DOHH2 (cell line): Measurements from ENCODE around the gene NLGN1.

Source experiments
- H3F3A ChIP-seq: fragments of 200-600 bp; sonication (generic), shearing (Covaris generic); 2 replicates; pipeline ENCODE4 v1.6.0; 2016; ENCODE audit warnings: antibody characterized with exemption, mild to moderate bottlenecking; ENCODE audit not compliant: control insufficient read depth, insufficient read depth
- H3K27ac ChIP-seq: fragments of 200-600 bp; sonication (generic); 2 replicates; pipeline ENCODE4 v1.5.1; 2014; ENCODE audit warnings: low read depth, mild to moderate bottlenecking, low read length, moderate library complexity
- H3K27me3 ChIP-seq: fragments of 200-600 bp; sonication (generic); 2 replicates; pipeline ENCODE4 v1.6.1; 2014; ENCODE audit warnings: mild to moderate bottlenecking, low read length, mixed read lengths; ENCODE audit not compliant: control insufficient read depth
- H3K36me3 ChIP-seq: fragments of 200-600 bp; sonication (generic); 2 replicates; pipeline ENCODE4 v1.6.1; 2014; ENCODE audit warnings: mild to moderate bottlenecking, low read length, moderate library complexity, mixed read lengths; ENCODE audit not compliant: control insufficient read depth
- H3K4me1 ChIP-seq: fragments of 200-600 bp; sonication (generic); 2 replicates; pipeline ENCODE4 v1.6.1; 2014; ENCODE audit warnings: mild to moderate bottlenecking, low read length, mixed read lengths; ENCODE audit not compliant: control insufficient read depth
- H3K4me2 ChIP-seq: fragments of 200-600 bp; sonication (generic); 2 replicates; pipeline ENCODE4 v1.6.0; 2014; ENCODE audit warnings: mild to moderate bottlenecking, low read length, moderate library complexity
- H3K4me3 ChIP-seq: fragments of 200-600 bp; sonication (generic); 2 replicates; pipeline ENCODE4 v1.5.1; 2014; ENCODE audit warnings: mild to moderate bottlenecking, low read length, mixed read lengths
- H3K79me2 ChIP-seq: fragments of 200-600 bp; sonication (generic); 2 replicates; pipeline ENCODE4 v1.6.1; 2014; ENCODE audit warnings: mild to moderate bottlenecking, low read length, mixed read lengths; ENCODE audit not compliant: control insufficient read depth
- H3K9me2 ChIP-seq: fragments of 200-600 bp; sonication (generic); replicated peaks from 2 replicates; pipeline ENCODE4 v1.6.1; 2014; ENCODE audit warnings: mild to moderate bottlenecking, low read length, mixed read lengths; ENCODE audit not compliant: control insufficient read depth
- H3K9me3 ChIP-seq: fragments of 200-600 bp; sonication (generic); 2 replicates; pipeline ENCODE4 v1.6.1; 2014; ENCODE audit warnings: antibody characterized with exemption, low read length, mixed read lengths; ENCODE audit not compliant: control insufficient read depth, insufficient read depth
- H4K20me1 ChIP-seq: fragments of 200-600 bp; sonication (generic); 2 replicates; pipeline ENCODE4 v1.6.0; 2014; ENCODE audit warnings: low read depth, mild to moderate bottlenecking, antibody characterized with exemption, low read length, moderate library complexity; ENCODE audit not compliant: control insufficient read depth, insufficient read depth
- EZH2phosphoT487 ChIP-seq: fragments of 200-600 bp; sonication (generic); IDR thresholded peaks from 2 replicates; pipeline ENCODE4 v1.6.1; 2017; ENCODE audit warnings: borderline replicate concordance, mild to moderate bottlenecking, antibody characterized with exemption, low read length, moderate library complexity, mixed read lengths
- TF ChIP-seq, protein P1 (sequence below): fragments of 200-600 bp; sonication (generic); IDR thresholded peaks from one replicate; pipeline ENCODE4 v1.5.1; 2014; ENCODE audit warnings: antibody characterized with exemption, mild to moderate bottlenecking, low read depth, low read length; ENCODE audit not compliant: poor library complexity, severe bottlenecking

The NLGN1 gene

DNA sequence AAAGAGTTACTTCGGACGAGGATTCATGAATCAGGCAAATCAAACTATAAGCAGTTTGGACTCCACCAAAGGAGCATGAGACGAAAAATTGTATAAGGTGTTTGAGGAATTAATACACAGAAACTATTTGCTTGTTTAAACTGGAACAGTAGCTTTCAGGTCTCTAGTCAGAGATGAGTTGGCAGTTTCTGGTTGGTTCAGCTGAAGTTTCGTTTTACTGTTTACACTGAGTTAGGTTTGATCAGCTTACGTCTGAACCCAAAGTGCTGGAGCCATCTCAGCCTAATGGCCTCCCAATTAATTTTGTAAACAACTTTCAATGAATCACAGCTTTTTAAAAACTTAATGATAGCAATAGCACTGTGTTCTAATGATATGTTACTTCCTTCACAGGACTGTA lies 703.7 kb downstream of the NLGN1 start:
- no peak overlapping the region for H3K27ac ChIP-seq
- no peaks in the 10 kb centered on the region for H3K4me1 ChIP-seq
- no peaks in the 10 kb centered on the region for H3F3A ChIP-seq
- no peaks in the 10 kb centered on the region for H3K79me2 ChIP-seq
- H3K36me3 ChIP-seq = no peaks in the 10 kb centered on the region
- no peaks in the 10 kb centered on the region for H4K20me1 ChIP-seq
- no peak overlapping the region for H3K4me3 ChIP-seq
- H3K27me3 ChIP-seq = no peaks in the 10 kb centered on the region
- no peak overlapping the region for H3K4me2 ChIP-seq
- TF ChIP-seq, protein P1, sequence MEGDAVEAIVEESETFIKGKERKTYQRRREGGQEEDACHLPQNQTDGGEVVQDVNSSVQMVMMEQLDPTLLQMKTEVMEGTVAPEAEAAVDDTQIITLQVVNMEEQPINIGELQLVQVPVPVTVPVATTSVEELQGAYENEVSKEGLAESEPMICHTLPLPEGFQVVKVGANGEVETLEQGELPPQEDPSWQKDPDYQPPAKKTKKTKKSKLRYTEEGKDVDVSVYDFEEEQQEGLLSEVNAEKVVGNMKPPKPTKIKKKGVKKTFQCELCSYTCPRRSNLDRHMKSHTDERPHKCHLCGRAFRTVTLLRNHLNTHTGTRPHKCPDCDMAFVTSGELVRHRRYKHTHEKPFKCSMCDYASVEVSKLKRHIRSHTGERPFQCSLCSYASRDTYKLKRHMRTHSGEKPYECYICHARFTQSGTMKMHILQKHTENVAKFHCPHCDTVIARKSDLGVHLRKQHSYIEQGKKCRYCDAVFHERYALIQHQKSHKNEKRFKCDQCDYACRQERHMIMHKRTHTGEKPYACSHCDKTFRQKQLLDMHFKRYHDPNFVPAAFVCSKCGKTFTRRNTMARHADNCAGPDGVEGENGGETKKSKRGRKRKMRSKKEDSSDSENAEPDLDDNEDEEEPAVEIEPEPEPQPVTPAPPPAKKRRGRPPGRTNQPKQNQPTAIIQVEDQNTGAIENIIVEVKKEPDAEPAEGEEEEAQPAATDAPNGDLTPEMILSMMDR = no peak
- TF ChIP-seq EZH2phosphoT487 = no peak
- no peaks in the 10 kb centered on the region for H3K9me3 ChIP-seq
- H3K9me2 ChIP-seq = no peaks in the 10 kb centered on the region

DNA sequence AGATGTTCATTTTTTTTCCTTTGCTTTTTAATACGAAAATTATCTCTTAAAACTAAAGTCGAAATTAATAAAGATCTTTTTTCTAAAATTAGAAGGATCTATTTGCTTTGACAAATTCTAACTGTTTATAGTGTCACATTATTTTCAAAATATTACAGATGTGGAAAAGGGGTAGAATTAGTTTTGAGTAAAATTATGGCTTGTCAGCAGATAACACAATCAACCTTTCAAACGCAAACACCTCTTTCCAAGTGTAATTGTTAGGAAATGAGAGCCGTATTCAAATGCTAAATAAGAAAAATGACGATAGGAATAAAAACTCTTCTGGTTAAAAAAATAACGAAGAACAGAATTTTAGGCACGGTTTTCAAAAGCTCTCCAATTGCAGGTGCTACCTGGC lies 704.7 kb downstream of the NLGN1 start:
- H3K27ac ChIP-seq = no peak overlapping the region
- no peaks in the 10 kb centered on the region for H3K79me2 ChIP-seq
- no peaks in the 10 kb centered on the region for H3F3A ChIP-seq
- no peaks in the 10 kb centered on the region for H3K36me3 ChIP-seq
- no peaks in the 10 kb centered on the region for H3K27me3 ChIP-seq
- no peak overlapping the region for H3K4me3 ChIP-seq
- no peaks in the 10 kb centered on the region for H3K9me2 ChIP-seq
- H3K9me3 ChIP-seq = no peaks in the 10 kb centered on the region
- no peak overlapping the region for H3K4me2 ChIP-seq
- H4K20me1 ChIP-seq = no peaks in the 10 kb centered on the region
- TF ChIP-seq, protein P1 = no peak
- TF ChIP-seq EZH2phosphoT487 = no peak
- H3K4me1 ChIP-seq = no peaks in the 10 kb centered on the region

DNA sequence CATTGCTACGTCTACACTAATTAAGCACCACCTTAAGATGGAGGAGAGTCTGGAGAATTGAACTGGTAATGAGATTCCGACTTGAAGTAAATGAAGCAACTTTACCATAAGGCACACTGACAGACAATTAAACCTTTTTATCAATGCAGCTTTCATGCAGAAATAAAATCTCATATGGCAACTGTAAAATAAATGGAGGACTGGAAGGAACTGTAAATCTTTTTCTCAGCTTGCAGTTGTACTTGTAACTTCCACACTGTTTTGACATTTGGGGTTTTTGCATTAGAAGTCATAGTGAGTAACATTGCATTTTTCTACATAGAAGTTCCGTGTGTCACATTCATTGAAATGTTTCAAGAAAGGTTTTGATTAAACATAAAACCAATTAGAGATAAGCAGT lies 705.3 kb downstream of the NLGN1 start:
- Histone ChIP-seq H3K36me3 (no peaks in the 10 kb centered on the region), H3K27me3 (no peaks in the 10 kb centered on the region), H3K27ac (no peak overlapping the region), H3K9me2 (no peaks in the 10 kb centered on the region), H3K4me2 (no peak overlapping the region), H3K4me1 (no peaks in the 10 kb centered on the region), H3K4me3 (no peak overlapping the region), H4K20me1 (no peaks in the 10 kb centered on the region), H3K9me3 (no peaks in the 10 kb centered on the region), H3K79me2 (no peaks in the 10 kb centered on the region), H3F3A (no peaks in the 10 kb centered on the region)
- TF ChIP-seq, protein P1 = no peak
- no peak for TF ChIP-seq EZH2phosphoT487

DNA sequence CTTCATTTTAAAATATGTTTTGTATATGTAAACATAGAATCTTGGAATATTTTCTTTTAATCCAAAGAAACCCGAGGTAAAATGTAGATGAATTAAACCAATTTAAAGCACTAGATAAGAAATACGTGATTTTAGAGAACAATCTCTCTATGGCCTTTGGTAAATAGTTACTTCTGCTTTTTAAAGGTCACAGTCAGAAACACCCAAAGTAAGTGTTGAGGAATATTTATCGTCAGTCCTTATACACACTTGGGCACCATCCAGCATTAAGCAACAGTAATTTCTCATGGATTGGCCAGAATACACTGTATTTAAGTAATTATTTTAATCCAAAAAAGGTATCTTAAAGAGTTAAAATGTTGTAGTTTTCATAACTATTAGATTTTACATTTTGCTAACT lies 713.2 kb downstream of the NLGN1 start:
- no peaks in the 10 kb centered on the region for H4K20me1 ChIP-seq
- no peaks in the 10 kb centered on the region for H3K27me3 ChIP-seq
- no peak for TF ChIP-seq EZH2phosphoT487
- TF ChIP-seq, protein P1 = no peak
- no peaks in the 10 kb centered on the region for H3K4me1 ChIP-seq
- no peak overlapping the region for H3K4me2 ChIP-seq
- H3F3A ChIP-seq = no peaks in the 10 kb centered on the region
- no peaks in the 10 kb centered on the region for H3K9me2 ChIP-seq
- no peak overlapping the region for H3K4me3 ChIP-seq
- no peaks in the 10 kb centered on the region for H3K9me3 ChIP-seq
- H3K36me3 ChIP-seq = no peaks in the 10 kb centered on the region
- H3K27ac ChIP-seq = no peak overlapping the region
- no peaks in the 10 kb centered on the region for H3K79me2 ChIP-seq
